IMR-90 (cell line): ENCODE data around the gene VMO1. TPM values are rescaled to one million over a fixed set of nuclear protein-coding genes. Genes with fewer than 3 reads are reported as not detected.

Experiments
- ATAC-seq: fragments of 200-7000 bp; cut with Tn5 transposase; 2 replicates; pipeline ENCODE4 v1.9.1; 2020; ENCODE audit warnings: low read depth, mild to moderate bottlenecking, moderate library complexity
- BruUV-seq: library from RNA; stranded (reverse); fragments of 400-500 nt; replicated peaks from 2 replicates; lab custom pipeline; 2021; lab: Mats Ljungman, UMichigan
- CTCF ChIA-PET: fragments of 300-600 bp; formaldehyde crosslinking; extraction: SDS; loops from one replicate; lab custom pipeline; 2021; ENCODE audit warnings: antibody characterized with exemption; lab: Yijun Ruan, JAX
- POLR2A ChIA-PET: fragments of 300-600 bp; sonication (Branson Sonifier 250); formaldehyde crosslinking; loops from one replicate; lab custom pipeline; 2022; ENCODE audit warnings: antibody characterized with exemption; ENCODE audit not compliant: unreplicated experiment; lab: Charles Lee
- DNase-seq: peaks from one replicate; pipeline ENCODE4 v3.0.0; 2013
- H2AFZ ChIP-seq: replicated peaks from 2 replicates; pipeline ENCODE3; 2013; ENCODE audit warnings: low read length, mild to moderate bottlenecking; ENCODE audit not compliant: poor library complexity
- H2AK5ac ChIP-seq: 2 replicates; pipeline ENCODE4 v1.6.1; 2013; ENCODE audit warnings: low read depth, low read length, inconsistent platforms
- H2AK9ac ChIP-seq: replicated peaks from 2 replicates; pipeline ENCODE3; 2013; ENCODE audit warnings: mild to moderate bottlenecking, low read depth, low read length, moderate library complexity; ENCODE audit not compliant: poor library complexity
- H2BK120ac ChIP-seq: 2 replicates; pipeline ENCODE4 v1.6.1; 2013; ENCODE audit warnings: low read depth, low read length, inconsistent platforms
- H2BK15ac ChIP-seq: 3 replicates; pipeline ENCODE4 v1.6.1; 2013; ENCODE audit warnings: low read depth, low read length, inconsistent platforms
- H2BK20ac ChIP-seq: 2 replicates; pipeline ENCODE4 v1.6.1; 2013; ENCODE audit warnings: low read depth, mild to moderate bottlenecking, inconsistent platforms, low read length, moderate library complexity
- H2BK5ac ChIP-seq: 2 replicates; pipeline ENCODE4 v1.6.1; 2013; ENCODE audit warnings: mild to moderate bottlenecking, low read depth, low read length, inconsistent platforms; ENCODE audit not compliant: poor library complexity, severe bottlenecking
- H3K14ac ChIP-seq: replicated peaks from 2 replicates; pipeline ENCODE4 v1.6.1; 2013; ENCODE audit warnings: low read depth, low read length, inconsistent platforms
- H3K18ac ChIP-seq: 2 replicates; pipeline ENCODE4 v1.6.1; 2013; ENCODE audit warnings: low read depth, low read length, control low read depth
- H3K23ac ChIP-seq: 2 replicates; pipeline ENCODE4 v1.6.1; 2013; ENCODE audit warnings: low read depth, low read length, inconsistent platforms
- H3K27ac ChIP-seq: 2 replicates; pipeline ENCODE4 v1.5.1; 2013; ENCODE audit warnings: mild to moderate bottlenecking, control low read depth, low read length; ENCODE audit not compliant: insufficient read depth
- H3K27me3 ChIP-seq: 2 replicates; pipeline ENCODE4 v1.6.1; 2013; ENCODE audit warnings: low read length; ENCODE audit not compliant: control insufficient read depth, insufficient read depth
- H3K36me3 ChIP-seq: 2 replicates; pipeline ENCODE4 v1.6.1; 2013; ENCODE audit warnings: low read length, mixed read lengths; ENCODE audit not compliant: control insufficient read depth, insufficient read depth
- H3K4ac ChIP-seq: 2 replicates; pipeline ENCODE4 v1.6.1; 2013; ENCODE audit warnings: low read depth, low read length, inconsistent platforms
- H3K4me1 ChIP-seq: 2 replicates; pipeline ENCODE4 v1.6.1; 2013; ENCODE audit warnings: low read length, mixed read lengths; ENCODE audit not compliant: control insufficient read depth, insufficient read depth
- H3K4me2 ChIP-seq: 2 replicates; pipeline ENCODE4 v1.6.1; 2013; ENCODE audit warnings: low read depth, mild to moderate bottlenecking, control low read depth, low read length, moderate library complexity
- H3K4me3 ChIP-seq: 2 replicates; pipeline ENCODE4 v1.5.1; 2013; ENCODE audit warnings: low read depth, mild to moderate bottlenecking, control low read depth, low read length, moderate library complexity; ENCODE audit not compliant: insufficient read depth
- H3K56ac ChIP-seq: 2 replicates; pipeline ENCODE4 v1.6.1; 2013; ENCODE audit warnings: low read length, inconsistent platforms; ENCODE audit not compliant: insufficient read depth; ENCODE audit errors: extremely low read depth
- H3K79me1 ChIP-seq, 2 experiments: 2 replicates each; pipeline ENCODE4 v1.6.1; 2013; ENCODE audit warnings: low read length in 2 of 2, inconsistent platforms in 1 of 2, low read depth in 1 of 2
- H3K9ac ChIP-seq: 2 replicates; pipeline ENCODE4 v1.6.1; 2013; ENCODE audit warnings: low read depth, low read length, control low read depth
- H3K9me1 ChIP-seq: 2 replicates; pipeline ENCODE4 v1.6.1; 2013; ENCODE audit warnings: low read length, inconsistent platforms; ENCODE audit not compliant: insufficient read depth
- H3K9me3 ChIP-seq: 2 replicates; pipeline ENCODE4 v1.6.1; 2013; ENCODE audit warnings: low read length; ENCODE audit not compliant: control insufficient read depth, insufficient read depth
- H4K20me1 ChIP-seq: 2 replicates; pipeline ENCODE4 v1.6.1; 2013; ENCODE audit warnings: low read length, inconsistent platforms; ENCODE audit not compliant: insufficient read depth
- H4K5ac ChIP-seq: 2 replicates; pipeline ENCODE4 v1.6.1; 2013; ENCODE audit warnings: mild to moderate bottlenecking, low read depth, low read length, control low read depth
- H4K8ac ChIP-seq, 2 experiments: 2 replicates each; pipeline ENCODE4 v1.6.1; 2013; ENCODE audit warnings: low read depth in 2 of 2, low read length in 2 of 2, control low read depth in 1 of 2, inconsistent platforms in 1 of 2
- H4K91ac ChIP-seq: 2 replicates; pipeline ENCODE4 v1.6.1; 2013; ENCODE audit warnings: low read depth, low read length, inconsistent platforms; ENCODE audit not compliant: insufficient read depth
- BHLHE40 ChIP-seq: fragments of 150-350 bp; IDR thresholded peaks from 2 replicates; pipeline ENCODE4 v1.6.1; 2016; ENCODE audit warnings: mild to moderate bottlenecking, low read depth, low read length
- FOS ChIP-seq: fragments of 150-350 bp; IDR thresholded peaks from 2 replicates; pipeline ENCODE4 v1.6.1; 2016; ENCODE audit warnings: low read depth, low read length
- WGBS, 2 experiments: methylation state at CpG; one replicate each; pipeline versions ENCODE4 v1.1.5 to v1.1.7; 2013; ENCODE audit warnings: missing lambda C conversion rate in 2 of 2; ENCODE audit not compliant: insufficient read length in 1 of 2; ENCODE audit errors: extremely low coverage in 2 of 2; 5-methylcytosine and 5-hydroxymethylcytosine counted together
- dilution Hi-C: fragments of 300-500 bp; cut with HindIII; formaldehyde crosslinking; loops from one replicate; pipeline ENCODE4 v1.14.3; 2018; ENCODE audit warnings: low sequenced_read_pairs; ENCODE audit not compliant: unreplicated experiment
- in situ Hi-C: fragments of 300-500 bp; cut with MboI; formaldehyde crosslinking; loops from 3 replicates; pipeline ENCODE4 v1.14.3; 2019; ENCODE audit warnings: low sequenced_read_pairs, inconsistent platforms, mixed read lengths
- intact Hi-C: fragments of 100-400 bp; cut with micrococcal nuclease; formaldehyde crosslinking; loops from 2 replicates; pipeline ENCODE4 v1.10.0; 2022
- polyA plus RNA-seq, 3 experiments: library from polyadenylated mRNA; depleted of rRNA; stranded (reverse); fragments of >200 nt; gene quantifications; 2 replicates each; pipeline ENCODE4 v1.2.3, GENCODE V29; 2012; ENCODE audit warnings: low replicate concordance in 1 of 3
- total RNA-seq: library from RNA; depleted of rRNA; stranded (reverse); fragments of >200 nt; gene quantifications from 2 replicates; pipeline ENCODE4 v1.2.3, GENCODE V29; 2012

Gene VMO1
- total and polyA plus RNA-seq, 2 of the 4 experiments (the other 2 are of a cell fraction) = 0.14 TPM; not detected in 1

DNA sequence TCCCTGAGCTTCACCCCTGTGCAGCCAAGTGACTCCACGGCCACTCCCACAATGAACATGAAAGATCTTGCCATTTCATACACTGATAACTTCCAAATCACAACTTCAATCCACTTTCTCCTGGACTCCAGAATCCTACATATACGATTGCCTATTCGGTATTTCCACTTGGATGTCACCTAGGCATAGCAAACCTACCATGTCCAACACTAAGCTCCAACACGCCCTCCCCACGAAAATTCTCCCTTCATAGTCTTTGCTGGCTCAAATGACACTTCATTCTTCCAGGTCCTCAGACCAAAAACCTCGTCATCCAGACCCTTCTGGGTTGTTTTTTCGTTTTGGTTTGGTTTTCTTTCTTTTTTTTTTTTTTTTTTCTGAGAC lies 4.5 kb upstream of the VMO1 start:
- Histone ChIP-seq H2BK20ac (no peak overlapping the region), H3K27ac (peak overlapping the region; percentile 6), H3K4me3 (peak overlapping the region; percentile 64), H2AFZ (peak overlapping the region; percentile 99), H3K79me1 (peaks cover 0 to 5% of the 10 kb centered on the region in 2 experiments; a peak in 2 of 4 replicates), H4K8ac (peak overlapping the region in 1 of 2 experiments; percentile 68; a peak in 3 of 4 replicates), H4K5ac (peak overlapping the region; percentile 0; the same call in 1 of the 2 replicates), H3K4me2 (peak overlapping the region; percentile 51), H3K9me3 (no peaks in the 10 kb centered on the region), H3K14ac (peak overlapping the region; percentile 16; the same call in 1 of the 2 replicates), H4K91ac (no peak overlapping the region), H3K4ac (peak overlapping the region; percentile 3; the same call in 1 of the 2 replicates), H4K20me1 (no peaks in the 10 kb centered on the region), H3K56ac (no peak overlapping the region), H3K18ac (no peak overlapping the region), H3K9me1 (peaks cover 4% of the 10 kb centered on the region), H2AK5ac (peak overlapping the region; percentile 16; the same call in 1 of the 2 replicates), H3K27me3 (peaks cover 9% of the 10 kb centered on the region), H2BK120ac (no peak overlapping the region), H2AK9ac (peak overlapping the region; percentile 70), H3K9ac (peak overlapping the region; percentile 17), H3K4me1 (peaks cover 3% of the 10 kb centered on the region; the same call in 1 of the 2 replicates), H3K23ac (peak overlapping the region; percentile 2), H3K36me3 (no peaks in the 10 kb centered on the region), H2BK15ac (no peak overlapping the region), H2BK5ac (peak overlapping the region; percentile 28)
- intact Hi-C loops = loop anchor here (1.0 kb wide), 2 partner anchors 80 to 86 kb away; partner anchors contain the start of genes ARRB2 and PELP1
- in situ Hi-C loops = no loop called here
- dilution Hi-C loops = no loop called here
- CTCF ChIA-PET = interaction anchor here (0.5 to 1.5 kb wide), 7 partner anchors 11 to 135 kb away, joined by 3 to 6 read pairs (median 3); no protein-coding TSS in a partner anchor
- 100% methylated on average over 2 of the region's 7 CpGs; no CpG with 5 or more reads in 1 of the 2 experiments for WGBS, 2 experiments
- no TSS peak for BruUV-seq
- POLR2A ChIA-PET = no interaction called here
- no peak for ATAC-seq
- TF ChIP-seq BHLHE40 (no peak), FOS (0 out of 2 replicates have a peak, but pooled peaks have one; percentile 1)
- no peak for DNase-seq
